SU-DHL-6 (cell line): Measurements from ENCODE around the gene CLN6.

Experiments
- EZH2phosphoT487 ChIP-seq: fragments of 200-600 bp; sonication (generic), shearing (Covaris generic); conservative IDR thresholded peaks from 2 replicates; pipeline ENCODE4 v1.6.1; 2018; ENCODE audit warnings: mild to moderate bottlenecking, antibody characterized with exemption, low read length, moderate library complexity, mixed read lengths
- TF ChIP-seq, protein P1 (sequence below): fragments of 200-600 bp; sonication (generic); IDR thresholded peaks from one replicate; pipeline ENCODE4 v1.5.1; 2017; ENCODE audit warnings: antibody characterized with exemption, mild to moderate bottlenecking, low read length, moderate library complexity; ENCODE audit not compliant: insufficient read depth, poor library complexity, severe bottlenecking

DNA sequence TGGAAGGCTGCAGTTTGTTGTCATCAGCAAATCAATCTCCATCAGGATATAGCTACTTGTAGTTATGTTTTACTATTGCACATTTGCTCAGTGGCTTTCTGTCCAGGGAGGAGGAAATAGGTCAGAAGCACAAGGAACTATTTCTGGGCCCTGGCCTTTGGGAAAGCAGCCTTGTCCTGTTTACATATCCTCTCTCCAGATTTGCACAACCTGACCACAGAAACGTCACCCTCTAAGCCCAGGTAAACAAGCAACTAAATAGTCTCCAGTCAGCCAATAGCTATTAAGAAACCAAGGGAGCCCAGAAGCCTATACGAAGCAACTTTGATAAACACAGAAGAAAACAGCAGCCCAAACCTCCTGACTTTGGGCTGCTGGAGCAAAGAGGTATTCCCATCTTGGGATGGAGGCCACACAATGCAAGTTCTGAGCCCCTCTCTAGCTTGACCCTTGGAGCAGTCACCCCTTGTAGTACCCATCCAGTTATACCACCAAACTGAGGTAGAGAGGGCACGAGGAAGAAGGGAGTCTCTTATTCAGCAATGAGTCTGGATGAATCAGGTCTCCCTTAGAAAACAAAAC is 45.7 kb upstream of the CLN6 start:
- TF ChIP-seq, protein P1, sequence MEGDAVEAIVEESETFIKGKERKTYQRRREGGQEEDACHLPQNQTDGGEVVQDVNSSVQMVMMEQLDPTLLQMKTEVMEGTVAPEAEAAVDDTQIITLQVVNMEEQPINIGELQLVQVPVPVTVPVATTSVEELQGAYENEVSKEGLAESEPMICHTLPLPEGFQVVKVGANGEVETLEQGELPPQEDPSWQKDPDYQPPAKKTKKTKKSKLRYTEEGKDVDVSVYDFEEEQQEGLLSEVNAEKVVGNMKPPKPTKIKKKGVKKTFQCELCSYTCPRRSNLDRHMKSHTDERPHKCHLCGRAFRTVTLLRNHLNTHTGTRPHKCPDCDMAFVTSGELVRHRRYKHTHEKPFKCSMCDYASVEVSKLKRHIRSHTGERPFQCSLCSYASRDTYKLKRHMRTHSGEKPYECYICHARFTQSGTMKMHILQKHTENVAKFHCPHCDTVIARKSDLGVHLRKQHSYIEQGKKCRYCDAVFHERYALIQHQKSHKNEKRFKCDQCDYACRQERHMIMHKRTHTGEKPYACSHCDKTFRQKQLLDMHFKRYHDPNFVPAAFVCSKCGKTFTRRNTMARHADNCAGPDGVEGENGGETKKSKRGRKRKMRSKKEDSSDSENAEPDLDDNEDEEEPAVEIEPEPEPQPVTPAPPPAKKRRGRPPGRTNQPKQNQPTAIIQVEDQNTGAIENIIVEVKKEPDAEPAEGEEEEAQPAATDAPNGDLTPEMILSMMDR: no peak
- TF ChIP-seq EZH2phosphoT487: no peak
